GM12874 (cell line): ENCODE measurements around the gene IMPG2.

Experiments
- TF ChIP-seq, protein P1 (sequence below): IDR thresholded peaks from 2 replicates; pipeline ENCODE4 v1.5.1; 2011; ENCODE audit warnings: low read depth, mild to moderate bottlenecking, control low read depth, low read length, moderate library complexity; ENCODE audit not compliant: insufficient read depth

Gene IMPG2

DNA sequence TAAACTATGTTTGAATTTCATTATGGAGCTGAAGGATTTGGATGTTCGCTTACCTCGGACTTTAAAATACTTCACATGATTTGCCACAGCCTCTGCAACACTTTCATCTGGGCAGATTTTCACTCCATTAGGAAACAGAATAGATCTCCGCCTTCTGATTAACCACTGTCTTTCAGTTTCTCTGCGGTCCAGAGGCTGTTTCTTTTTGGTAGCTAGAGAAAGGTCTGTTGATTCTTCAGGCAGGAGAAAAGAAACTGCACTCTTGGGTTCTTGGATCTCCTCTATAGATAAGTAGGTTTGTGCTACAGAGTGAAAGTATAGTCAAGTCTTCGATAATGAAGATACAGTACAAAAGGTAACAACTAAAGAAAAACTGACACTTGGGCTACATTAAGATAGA, 844 bp downstream of the IMPG2 start:
- TF ChIP-seq, protein P1, sequence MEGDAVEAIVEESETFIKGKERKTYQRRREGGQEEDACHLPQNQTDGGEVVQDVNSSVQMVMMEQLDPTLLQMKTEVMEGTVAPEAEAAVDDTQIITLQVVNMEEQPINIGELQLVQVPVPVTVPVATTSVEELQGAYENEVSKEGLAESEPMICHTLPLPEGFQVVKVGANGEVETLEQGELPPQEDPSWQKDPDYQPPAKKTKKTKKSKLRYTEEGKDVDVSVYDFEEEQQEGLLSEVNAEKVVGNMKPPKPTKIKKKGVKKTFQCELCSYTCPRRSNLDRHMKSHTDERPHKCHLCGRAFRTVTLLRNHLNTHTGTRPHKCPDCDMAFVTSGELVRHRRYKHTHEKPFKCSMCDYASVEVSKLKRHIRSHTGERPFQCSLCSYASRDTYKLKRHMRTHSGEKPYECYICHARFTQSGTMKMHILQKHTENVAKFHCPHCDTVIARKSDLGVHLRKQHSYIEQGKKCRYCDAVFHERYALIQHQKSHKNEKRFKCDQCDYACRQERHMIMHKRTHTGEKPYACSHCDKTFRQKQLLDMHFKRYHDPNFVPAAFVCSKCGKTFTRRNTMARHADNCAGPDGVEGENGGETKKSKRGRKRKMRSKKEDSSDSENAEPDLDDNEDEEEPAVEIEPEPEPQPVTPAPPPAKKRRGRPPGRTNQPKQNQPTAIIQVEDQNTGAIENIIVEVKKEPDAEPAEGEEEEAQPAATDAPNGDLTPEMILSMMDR, result no peak

DNA sequence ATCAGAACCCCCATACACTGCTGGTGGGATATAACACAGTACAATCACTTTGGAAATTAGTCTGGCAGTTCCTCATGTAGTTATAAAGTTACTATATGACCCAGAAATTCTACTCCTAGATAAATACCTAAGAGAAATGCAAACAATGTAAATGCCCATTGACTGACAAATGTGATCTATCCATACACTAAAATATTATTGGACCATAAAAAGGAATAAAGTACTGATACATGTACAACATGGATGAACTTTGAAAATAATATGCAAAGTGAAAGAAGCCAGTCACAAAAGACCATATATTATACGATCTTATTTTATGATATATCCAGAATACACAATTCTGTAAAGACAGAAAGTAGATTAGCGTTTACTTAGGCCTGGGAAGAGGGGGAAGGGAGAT, 7.8 kb downstream of the IMPG2 start:
- TF ChIP-seq, protein P1, result no peak

DNA sequence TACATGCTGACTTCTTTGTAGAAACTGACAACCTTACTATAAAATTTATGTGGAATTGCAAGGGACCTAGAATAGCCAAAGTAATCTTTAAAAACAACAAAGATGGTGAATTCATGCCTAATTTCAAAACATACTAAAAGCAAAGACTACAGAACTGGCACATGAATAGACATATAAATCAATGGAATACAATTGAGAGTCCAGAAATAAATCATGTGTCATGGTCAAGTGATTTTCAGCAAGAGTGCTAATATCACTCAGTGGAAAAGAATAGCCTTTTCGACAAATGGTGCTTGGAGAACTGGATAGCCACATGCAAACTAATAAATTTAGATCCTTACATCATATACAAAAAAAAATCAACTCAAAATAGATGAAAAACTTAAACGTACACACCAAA, 8.7 kb downstream of the IMPG2 start:
- TF ChIP-seq, protein P1, result no peak

DNA sequence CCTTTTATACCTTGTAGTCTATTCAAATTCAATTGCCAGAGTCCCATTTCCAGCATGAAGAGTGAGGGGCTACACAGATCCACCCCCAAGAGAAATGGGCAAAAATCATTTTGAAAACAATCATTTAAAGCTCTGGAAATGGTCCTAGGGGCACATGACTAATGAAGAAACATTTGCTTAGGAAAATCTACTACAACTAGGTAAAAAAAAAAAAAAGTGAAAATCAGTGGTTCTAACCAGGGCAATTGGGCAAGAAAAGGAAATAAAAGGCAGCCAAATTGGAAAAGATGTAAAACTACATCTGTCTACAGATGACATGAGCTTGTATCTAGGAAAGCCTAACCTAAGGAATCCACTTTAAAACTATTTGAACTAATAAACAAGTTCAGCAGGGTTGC, 9.4 kb downstream of the IMPG2 start:
- TF ChIP-seq, protein P1, result no peak

DNA sequence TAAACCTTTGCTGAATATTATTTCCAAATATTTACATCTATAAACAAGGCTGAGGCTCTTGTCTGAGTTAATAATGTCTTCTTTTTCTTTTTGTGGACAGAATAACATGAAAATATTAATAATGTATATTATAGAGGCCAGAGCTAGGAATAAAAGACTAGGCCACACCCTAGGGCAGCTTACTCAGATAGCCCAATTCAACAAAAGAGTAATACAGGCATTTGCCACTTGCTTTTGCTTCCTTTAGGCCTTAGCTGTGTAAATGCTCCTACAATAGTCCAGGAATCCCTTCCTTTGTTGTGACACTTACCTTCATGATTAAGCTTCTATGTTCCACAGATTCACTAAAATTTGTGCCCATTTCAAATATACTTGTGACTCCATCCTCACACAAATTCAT, 16.5 kb downstream of the IMPG2 start:
- TF ChIP-seq, protein P1, result no peak

DNA sequence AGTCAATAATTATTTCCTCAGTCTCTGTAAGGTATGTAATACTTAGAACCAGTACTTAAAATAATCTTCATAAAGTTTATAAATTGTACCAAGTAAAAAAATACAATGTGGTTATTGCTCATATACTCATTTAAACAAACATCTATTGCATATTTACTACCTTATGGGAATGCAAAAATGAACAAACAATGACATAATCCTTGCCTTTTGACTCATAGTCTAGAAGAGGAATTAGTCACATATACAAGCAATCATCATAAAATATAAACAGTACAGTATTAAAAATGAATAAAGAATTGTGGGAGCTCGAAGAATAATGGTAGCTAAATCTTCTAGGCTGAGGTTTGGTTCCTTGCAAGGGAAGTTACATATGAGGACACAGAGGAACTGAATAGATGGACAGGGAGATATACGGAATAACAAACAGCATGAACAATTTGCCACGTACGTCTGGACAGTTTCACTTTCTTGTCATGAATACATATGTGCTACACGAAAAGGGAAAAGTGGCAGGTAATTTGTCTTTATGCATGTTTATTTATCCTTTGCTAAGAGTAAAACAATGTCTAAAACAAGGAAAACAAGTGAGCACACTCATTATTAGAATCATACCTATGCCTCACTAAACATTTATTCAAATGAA, 17.2 kb downstream of the IMPG2 start:
- TF ChIP-seq, protein P1, result no peak

DNA sequence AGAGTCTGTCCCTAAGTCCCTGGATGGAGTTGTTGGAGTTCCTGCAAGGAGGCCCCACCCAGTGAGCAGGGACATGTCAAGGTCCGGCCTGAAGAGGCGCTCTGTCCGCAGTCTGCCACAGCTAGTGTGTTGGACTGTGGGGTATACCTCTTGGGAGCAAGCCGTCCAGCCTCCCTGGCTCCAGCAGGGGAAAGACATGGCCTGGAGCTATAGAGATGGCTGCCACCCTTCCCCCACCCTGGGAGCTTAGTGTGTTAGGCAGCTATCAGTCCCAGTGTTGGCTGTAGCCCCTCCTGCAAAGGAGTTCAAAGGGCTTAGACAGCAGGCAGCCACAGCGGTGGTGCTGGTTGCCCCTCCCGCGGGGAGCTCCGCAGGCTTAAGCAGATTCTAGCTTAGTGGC, 20.3 kb downstream of the IMPG2 start:
- TF ChIP-seq, protein P1, result no peak
